Smooth muscle cell (in vitro differentiated cells): Measurements from ENCODE around the gene CLCN3. TPM values are rescaled to one million over a fixed set of nuclear protein-coding genes. Genes with fewer than 3 reads are reported as not detected.

Experiments used
- DNase-seq: peaks from one replicate; lab custom pipeline; 2025; ENCODE audit not compliant: unreplicated experiment; lab: John Stamatoyannopoulos, UW
- H2AFZ ChIP-seq: fragments of 200-600 bp; sonication (generic); 2 replicates; pipeline ENCODE4 v1.6.0; 2016; ENCODE audit warnings: antibody characterized with exemption, low read depth, mild to moderate bottlenecking
- H3F3A ChIP-seq: fragments of 200-600 bp; sonication (generic); 2 replicates; pipeline ENCODE4 v1.6.0; 2017; ENCODE audit warnings: antibody characterized with exemption, low read depth
- H3K27ac ChIP-seq: fragments of 200-600 bp; sonication (generic); 2 replicates; pipeline ENCODE4 v1.5.1; 2016; ENCODE audit warnings: low read depth, mild to moderate bottlenecking
- H3K27me3 ChIP-seq: fragments of 200-600 bp; sonication (generic); 2 replicates; pipeline ENCODE4 v1.6.1; 2016; ENCODE audit warnings: low read depth, mild to moderate bottlenecking
- H3K36me3 ChIP-seq: fragments of 200-600 bp; sonication (generic); 2 replicates; pipeline ENCODE4 v1.5.1; 2016; ENCODE audit warnings: low read depth
- H3K4me1 ChIP-seq: fragments of 200-600 bp; sonication (generic); 2 replicates; pipeline ENCODE4 v1.5.1; 2016; ENCODE audit warnings: low read depth
- H3K4me2 ChIP-seq: fragments of 200-600 bp; sonication (generic); 2 replicates; pipeline ENCODE4 v1.6.0; 2016; ENCODE audit warnings: mild to moderate bottlenecking
- H3K4me3 ChIP-seq: fragments of 200-600 bp; sonication (generic); 2 replicates; pipeline ENCODE4 v1.5.1; 2016; ENCODE audit warnings: mild to moderate bottlenecking
- H3K79me2 ChIP-seq: fragments of 200-600 bp; sonication (generic); 2 replicates; pipeline ENCODE4 v1.6.0; 2016; ENCODE audit warnings: low read depth, mild to moderate bottlenecking
- H3K9ac ChIP-seq: fragments of 200-600 bp; sonication (generic); 2 replicates; pipeline ENCODE4 v1.6.0; 2016; ENCODE audit warnings: low read depth
- H3K9me3 ChIP-seq: fragments of 200-600 bp; sonication (generic); replicated peaks from 2 replicates; pipeline ENCODE4 v1.5.1; 2016; ENCODE audit warnings: low read depth
- H4K20me1 ChIP-seq: fragments of 200-600 bp; sonication (generic); 2 replicates; pipeline ENCODE4 v1.6.0; 2016; ENCODE audit warnings: low read depth
- CTCF ChIP-seq: fragments of 200-600 bp; sonication (generic); IDR thresholded peaks from 2 replicates; pipeline ENCODE4 v1.5.1; 2017; ENCODE audit warnings: borderline replicate concordance, mild to moderate bottlenecking, antibody characterized with exemption; ENCODE audit not compliant: insufficient read depth, poor library complexity, severe bottlenecking
- WGBS: methylation state at CpG from one replicate; pipeline ENCODE4 v1.1.7; 2016; ENCODE audit warnings: low lambda C conversion rate; 5-methylcytosine and 5-hydroxymethylcytosine counted together
- polyA plus RNA-seq: library from polyadenylated mRNA; unstranded; fragments of >200 nt; fragmentation: Nextera tagmentation; extraction: Ambion mirVana; gene quantifications from 2 replicates; pipeline ENCODE4 v1.2.1, GENCODE V29; 2016
- total RNA-seq: library from RNA; depleted of rRNA; stranded (reverse); fragments of >200 nt; gene quantifications from 2 replicates; pipeline ENCODE4 v1.2.3, GENCODE V29; 2014

Gene CLCN3
- total and polyA plus RNA-seq, 2 experiments from 2014 or later: 13.7 to 41.2 TPM

- Histone ChIP-seq H3K36me3 (peaks cover 2% of the 10 kb centered on the region), H3K4me2 (peak overlapping the region; percentile 49), H3K9ac (peak overlapping the region; percentile 25), H2AFZ (no peak overlapping the region), H3K79me2 (peaks cover 28% of the 10 kb centered on the region), H3K9me3 (no peaks in the 10 kb centered on the region), H4K20me1 (no peaks in the 10 kb centered on the region), H3K27ac (peak overlapping the region; percentile 88), H3K27me3 (no peaks in the 10 kb centered on the region), H3K4me1 (no peaks in the 10 kb centered on the region), H3K4me3 (no peak overlapping the region), H3F3A (peaks cover 3% of the 10 kb centered on the region)
- no peak for TF ChIP-seq CTCF
- DNase-seq: no peak
- WGBS: 33% methylated on average over 1 of the region's 1 CpG
These were observed 16.1 kb upstream of the CLCN3 start for GRCh38 chr4:169604131-169604900.

GRCh38 chr4:169604903-169605331, 15.5 kb upstream of the CLCN3 start:
- no peak for TF ChIP-seq CTCF
- Histone ChIP-seq H3K4me3 (no peak overlapping the region), H3K27ac (peak overlapping the region; percentile 88), H3K79me2 (peaks cover 33% of the 10 kb centered on the region), H3F3A (peaks cover 3% of the 10 kb centered on the region), H3K9me3 (no peaks in the 10 kb centered on the region), H3K4me1 (no peaks in the 10 kb centered on the region), H3K27me3 (no peaks in the 10 kb centered on the region), H3K4me2 (peak overlapping the region; percentile 49), H4K20me1 (no peaks in the 10 kb centered on the region), H2AFZ (no peak overlapping the region), H3K36me3 (peaks cover 2% of the 10 kb centered on the region), H3K9ac (peak overlapping the region; percentile 25)
- WGBS: 100% methylated on average over 1 of the region's 1 CpG
- DNase-seq: no peak

- Histone ChIP-seq H2AFZ (no peak overlapping the region), H3F3A (no peaks in the 10 kb centered on the region), H3K4me1 (peaks cover 18% of the 10 kb centered on the region), H3K4me2 (peak overlapping the region; percentile 97), H3K27ac (peak overlapping the region; percentile 1), H3K79me2 (peaks cover 38% of the 10 kb centered on the region), H3K4me3 (peak overlapping the region; percentile 93), H4K20me1 (no peaks in the 10 kb centered on the region), H3K9me3 (no peaks in the 10 kb centered on the region), H3K9ac (peak overlapping the region; percentile 97), H3K27me3 (no peaks in the 10 kb centered on the region), H3K36me3 (no peaks in the 10 kb centered on the region)
- no peak for DNase-seq
- TF ChIP-seq CTCF: no peak
- 53% methylated on average over 4 of the region's 4 CpGs for WGBS
These were observed 9.2 kb upstream of the CLCN3 start for GRCh38 chr4:169611157-169611556.
